HepG2 (cell line): ENCODE measurements around the gene PFDN2. TPM values are rescaled to one million over a fixed set of nuclear protein-coding genes. Genes with fewer than 3 reads are reported as not detected.

Source experiments
- E2F1 ChIP-seq: sonication (generic); formaldehyde crosslinking; IDR thresholded peaks from 2 replicates; pipeline ENCODE4 v1.5.0; 2020; ENCODE audit warnings: missing genetic modification reagents
- EEA1 ChIP-seq: sonication (generic); formaldehyde crosslinking; IDR thresholded peaks from 2 replicates; pipeline ENCODE4 v1.5.1; 2020; ENCODE audit warnings: mild to moderate bottlenecking, missing genetic modification reagents, borderline replicate concordance
- FOXA3 ChIP-seq: IDR thresholded peaks from 2 replicates; pipeline ENCODE4 v1.6.1; 2016; ENCODE audit warnings: missing genetic modification reagents, missing compliant biosample characterization
- HDAC6 ChIP-seq: fragments of 200-600 bp; sonication (generic); IDR thresholded peaks from 2 replicates; pipeline ENCODE4 v1.7.0; 2017; ENCODE audit warnings: mild to moderate bottlenecking, antibody characterized with exemption, low read length, low read depth
- KLF16 ChIP-seq, 2 experiments: sonication (generic) in 1 of 2; formaldehyde crosslinking in 1 of 2; IDR thresholded peaks; 2 replicates each; pipeline versions ENCODE4 v1.6.1 to v1.8.0; 2016 to 2023; ENCODE audit warnings: missing genetic modification reagents in 2 of 2, missing compliant biosample characterization in 1 of 2
- RBFOX2 ChIP-seq: fragments of 200-400 bp; formaldehyde crosslinking; IDR thresholded peaks from 2 replicates; pipeline ENCODE4 v1.6.1; 2017; ENCODE audit warnings: low read depth, mild to moderate bottlenecking, low read length
- SNAI1 ChIP-seq: sonication (generic); formaldehyde crosslinking; IDR thresholded peaks from 2 replicates; pipeline ENCODE4 v1.5.0; 2020; ENCODE audit warnings: mild to moderate bottlenecking, missing genetic modification reagents, borderline replicate concordance
- SNAPC2 ChIP-seq: sonication (generic); formaldehyde crosslinking; IDR thresholded peaks from 2 replicates; pipeline ENCODE4 v1.8.1; 2022; ENCODE audit warnings: mild to moderate bottlenecking, missing genetic modification reagents
- ZNF280D ChIP-seq: sonication (generic); formaldehyde crosslinking; IDR thresholded peaks from 2 replicates; pipeline ENCODE4 v1.5.1; 2020; ENCODE audit warnings: mild to moderate bottlenecking, missing genetic modification reagents
- ZNF317 ChIP-seq: sonication (generic); formaldehyde crosslinking; IDR thresholded peaks from 2 replicates; pipeline ENCODE4 v1.5.0; 2020; ENCODE audit warnings: mild to moderate bottlenecking, missing genetic modification reagents
- ZNF407 ChIP-seq: sonication (generic); formaldehyde crosslinking; IDR thresholded peaks from one replicate; pipeline ENCODE4 v1.5.1; 2020; ENCODE audit warnings: mild to moderate bottlenecking, missing genetic modification reagents; ENCODE audit errors: not compliant biosample characterization
- ZNF770 ChIP-seq: sonication (generic); formaldehyde crosslinking; IDR thresholded peaks from 2 replicates; pipeline ENCODE4 v1.5.0; 2020; ENCODE audit warnings: mild to moderate bottlenecking, missing genetic modification reagents
- ZNF782 ChIP-seq: sonication (generic); formaldehyde crosslinking; IDR thresholded peaks from 2 replicates; pipeline ENCODE4 v1.4.0; 2020; ENCODE audit warnings: missing genetic modification reagents, mild to moderate bottlenecking, borderline replicate concordance
- polyA plus RNA-seq, 8 experiments: library from polyadenylated mRNA; depleted of rRNA in 3 of 8; stranded (reverse) in 7 of 8; unstranded in 1 of 8; fragments of >200 nt; fragmentation: Illumina TruSeq in 4 of 8; extraction: Trizol in 4 of 8; gene quantifications; 2 replicates each; pipeline versions ENCODE4 v1.2.1 to v1.2.3, GENCODE V29; 2011 to 2016; ENCODE audit warnings: low read depth in 4 of 8, missing spikeins in 1 of 8, mixed read lengths in 1 of 8; ENCODE audit not compliant: insufficient read depth in 1 of 8
- total RNA-seq, 5 experiments: library from RNA; depleted of rRNA; stranded (reverse); fragments of >200 nt; fragmentation: Illumina TruSeq; extraction: Trizol; gene quantifications; 2 replicates each; pipeline ENCODE4 v1.2.3, GENCODE V29; 2016; ENCODE audit warnings: low read depth in 1 of 5

The PFDN2 gene
- total and polyA plus RNA-seq, 2 of the 13 experiments (the other 11 are each of a cell fraction or from before 2014, with no cell fraction given), result 62.6 to 63.6 TPM

- TF ChIP-seq ZNF770 (CRISPR knock-in tag), result no peak
- no peak for TF ChIP-seq HDAC6
- TF ChIP-seq EEA1, result no peak
- no peak for TF ChIP-seq ZNF782
- TF ChIP-seq ZNF407 (CRISPR knock-in tag), result no peak
- no peak for TF ChIP-seq SNAPC2
- no peak for TF ChIP-seq E2F1 (CRISPR knock-in tag)
- TF ChIP-seq SNAI1 (CRISPR knock-in tag), result no peak
- no peak for TF ChIP-seq ZNF317
- TF ChIP-seq FOXA3 (CRISPR knock-in tag), result no peak
- TF ChIP-seq RBFOX2, result peak; percentile 94
- no peak for TF ChIP-seq ZNF280D (CRISPR knock-in tag)
- TF ChIP-seq KLF16 (CRISPR knock-in tag; IDR thresholded peaks at IDR 0.05), result peak in 1 of 2 experiments; percentile 58; a peak in 1 of 4 replicates
Observed at GRCh38 chr1:161159087-161159912, 41.5 kb upstream of the PFDN2 start, which contains the start of gene USP21 (continued).
